ENCODE results near the gene ENTPD6. TPM values are rescaled to one million over a fixed set of nuclear protein-coding genes. Genes with fewer than 3 reads are reported as not detected.

The ENTPD6 gene
- total RNA-seq, 1 experiment from 2014 or later = 122 TPM

- ChIA-PET CTCF (no interaction called here), POLR2A (ENCODE audit: unreplicated experiment) (interaction anchor here (0.5 kb wide), 1 partner anchor 10 kb away, joined by 3 read pairs; no protein-coding TSS in a partner anchor)
- H3K4me2 ChIP-seq (ENCODE audit: low read length) = no peak overlapping the region
- TF ChIP-seq EZH2 (IDR thresholded peaks at IDR 0.05; ENCODE audit: low read length, unreplicated experiment) (no peak), EZH2phosphoT487 (IDR thresholded peaks at IDR 0.05; ENCODE audit: borderline replicate concordance, low read length) (no peak), CTCF (conservative IDR thresholded peaks at IDR 0.05; ENCODE audit: low read depth, low read length) (no peak)
- H3K9ac ChIP-seq (ENCODE audit: low read length) = no peak overlapping the region
- H3K9me2 ChIP-seq (replicated peaks; ENCODE audit: low read length) = no peaks in the 10 kb centered on the region
- no peaks in the 10 kb centered on the region for H3F3A ChIP-seq (ENCODE audit: low read length, unreplicated experiment)
- no TSS peak for BruUV-seq (replicated peaks)
- intact Hi-C loops (cut with micrococcal nuclease) = no loop called here
- H3K36me3 ChIP-seq (ENCODE audit: low read depth, low read length) = peaks cover 39% of the 10 kb centered on the region
- no peaks in the 10 kb centered on the region for H3K9me3 ChIP-seq (ENCODE audit: low read length)
- DNase-seq (no peak), ATAC-seq (no peak)
- H3K27me3 ChIP-seq (ENCODE audit: low read length) = no peaks in the 10 kb centered on the region
- peaks cover 33% of the 10 kb centered on the region for H3K79me2 ChIP-seq (ENCODE audit: low read length)
- H3K4me1 ChIP-seq (ENCODE audit: insufficient read depth, low read length) = no peaks in the 10 kb centered on the region
- H4K20me1 ChIP-seq (ENCODE audit: low read length) = no peaks in the 10 kb centered on the region
- H3K27ac ChIP-seq (ENCODE audit: low read length) = no peak overlapping the region
- H3K4me3 ChIP-seq (ENCODE audit: low read length) = no peak overlapping the region
- no peak overlapping the region for H2AFZ ChIP-seq (ENCODE audit: low read length)
Measured at GRCh38 chr20:25209911-25210310, 14.4 kb downstream of the ENTPD6 start.

- DNase-seq (no peak), ATAC-seq (no peak)
- H3K4me2 ChIP-seq (ENCODE audit: low read length) = no peak overlapping the region
- H3K9me2 ChIP-seq (replicated peaks; ENCODE audit: low read length) = no peaks in the 10 kb centered on the region
- H3K9me3 ChIP-seq (ENCODE audit: low read length) = no peaks in the 10 kb centered on the region
- ChIA-PET POLR2A (ENCODE audit: unreplicated experiment) (no interaction called here), CTCF (no interaction called here)
- H3K27me3 ChIP-seq (ENCODE audit: low read length) = no peaks in the 10 kb centered on the region
- no peaks in the 10 kb centered on the region for H3K4me1 ChIP-seq (ENCODE audit: insufficient read depth, low read length)
- no peaks in the 10 kb centered on the region for H4K20me1 ChIP-seq (ENCODE audit: low read length)
- H3K36me3 ChIP-seq (ENCODE audit: low read depth, low read length) = peaks cover 52% of the 10 kb centered on the region
- no peaks in the 10 kb centered on the region for H3F3A ChIP-seq (ENCODE audit: low read length, unreplicated experiment)
- intact Hi-C loops (cut with micrococcal nuclease) = no loop called here
- no peak overlapping the region for H2AFZ ChIP-seq (ENCODE audit: low read length)
- H3K79me2 ChIP-seq (ENCODE audit: low read length) = peaks cover 19% of the 10 kb centered on the region
- no peak overlapping the region for H3K27ac ChIP-seq (ENCODE audit: low read length)
- TF ChIP-seq EZH2 (IDR thresholded peaks at IDR 0.05; ENCODE audit: low read length, unreplicated experiment) (no peak), CTCF (conservative IDR thresholded peaks at IDR 0.05; ENCODE audit: low read depth, low read length) (no peak), EZH2phosphoT487 (IDR thresholded peaks at IDR 0.05; ENCODE audit: borderline replicate concordance, low read length) (no peak)
- no peak overlapping the region for H3K9ac ChIP-seq (ENCODE audit: low read length)
- BruUV-seq (replicated peaks) = TSS peak; percentile 10
- no peak overlapping the region for H3K4me3 ChIP-seq (ENCODE audit: low read length)
Measured at GRCh38 chr20:25211273-25211672, 15.8 kb downstream of the ENTPD6 start.

- Histone ChIP-seq H3F3A (ENCODE audit: low read length, unreplicated experiment) (no peaks in the 10 kb centered on the region), H3K79me2 (ENCODE audit: low read length) (peaks cover 9% of the 10 kb centered on the region), H3K4me2 (ENCODE audit: low read length) (no peak overlapping the region), H3K36me3 (ENCODE audit: low read depth, low read length) (peaks cover 60% of the 10 kb centered on the region), H3K27me3 (ENCODE audit: low read length) (no peaks in the 10 kb centered on the region), H3K4me3 (ENCODE audit: low read length) (no peak overlapping the region), H3K9me2 (replicated peaks; ENCODE audit: low read length) (no peaks in the 10 kb centered on the region), H3K9ac (ENCODE audit: low read length) (no peak overlapping the region), H3K4me1 (ENCODE audit: insufficient read depth, low read length) (no peaks in the 10 kb centered on the region), H2AFZ (ENCODE audit: low read length) (no peak overlapping the region), H3K9me3 (ENCODE audit: low read length) (no peaks in the 10 kb centered on the region), H4K20me1 (ENCODE audit: low read length) (no peaks in the 10 kb centered on the region), H3K27ac (ENCODE audit: low read length) (no peak overlapping the region)
- CTCF ChIA-PET = no interaction called here
- no peak for ATAC-seq
- intact Hi-C loops (cut with micrococcal nuclease) = no loop called here
- no peak for TF ChIP-seq CTCF (conservative IDR thresholded peaks at IDR 0.05; ENCODE audit: low read depth, low read length)
- no peak for TF ChIP-seq EZH2 (IDR thresholded peaks at IDR 0.05; ENCODE audit: low read length, unreplicated experiment)
- no peak for TF ChIP-seq EZH2phosphoT487 (IDR thresholded peaks at IDR 0.05; ENCODE audit: borderline replicate concordance, low read length)
- DNase-seq = no peak
- POLR2A ChIA-PET (ENCODE audit: unreplicated experiment) = no interaction called here
- no TSS peak for BruUV-seq (replicated peaks)
Measured at GRCh38 chr20:25212242-25212641, 16.7 kb downstream of the ENTPD6 start.
